ENCODE data around the gene HACE1.
"Not testable (repeated sequence)": the region's sequence is repeated elsewhere in the genome, so short reads cannot be mapped to it uniquely, and the experiment has no call there.

The HACE1 gene

GRCh38 chr6:104858642-104859041 is 1.1 kb downstream of the HACE1 start:
- H3K36me3 ChIP-seq (ENCODE audit: control insufficient read depth, low read length) = no peaks in the 10 kb centered on the region
- H3F3A ChIP-seq (ENCODE audit: control insufficient read depth, insufficient read depth) = no peaks in the 10 kb centered on the region
- peaks cover 13% of the 10 kb centered on the region for H3K4me1 ChIP-seq (ENCODE audit: control insufficient read depth, low read length)
- H3K27me3 ChIP-seq (ENCODE audit: control insufficient read depth, low read length) = no peaks in the 10 kb centered on the region
- H3K9me2 ChIP-seq (replicated peaks; ENCODE audit: control insufficient read depth, low read length) = no peaks in the 10 kb centered on the region
- peak overlapping the region; percentile 82 for H3K4me3 ChIP-seq (ENCODE audit: low read length)
- H3K27ac ChIP-seq (ENCODE audit: low read depth, low read length) = no peak overlapping the region
- 0 out of 2 replicates have a peak, but pooled peaks cover 4% of the 10 kb centered on the region for H4K20me1 ChIP-seq (ENCODE audit: control insufficient read depth, insufficient read depth, low read depth, low read length)
- peaks cover 17% of the 10 kb centered on the region for H3K79me2 ChIP-seq (ENCODE audit: control insufficient read depth, low read length)
- no peaks in the 10 kb centered on the region for H3K9me3 ChIP-seq (ENCODE audit: control insufficient read depth, insufficient read depth, low read length)
- TF ChIP-seq EZH2phosphoT487 (IDR thresholded peaks at IDR 0.05; ENCODE audit: borderline replicate concordance, low read length) = no peak
- TF ChIP-seq, protein P1, sequence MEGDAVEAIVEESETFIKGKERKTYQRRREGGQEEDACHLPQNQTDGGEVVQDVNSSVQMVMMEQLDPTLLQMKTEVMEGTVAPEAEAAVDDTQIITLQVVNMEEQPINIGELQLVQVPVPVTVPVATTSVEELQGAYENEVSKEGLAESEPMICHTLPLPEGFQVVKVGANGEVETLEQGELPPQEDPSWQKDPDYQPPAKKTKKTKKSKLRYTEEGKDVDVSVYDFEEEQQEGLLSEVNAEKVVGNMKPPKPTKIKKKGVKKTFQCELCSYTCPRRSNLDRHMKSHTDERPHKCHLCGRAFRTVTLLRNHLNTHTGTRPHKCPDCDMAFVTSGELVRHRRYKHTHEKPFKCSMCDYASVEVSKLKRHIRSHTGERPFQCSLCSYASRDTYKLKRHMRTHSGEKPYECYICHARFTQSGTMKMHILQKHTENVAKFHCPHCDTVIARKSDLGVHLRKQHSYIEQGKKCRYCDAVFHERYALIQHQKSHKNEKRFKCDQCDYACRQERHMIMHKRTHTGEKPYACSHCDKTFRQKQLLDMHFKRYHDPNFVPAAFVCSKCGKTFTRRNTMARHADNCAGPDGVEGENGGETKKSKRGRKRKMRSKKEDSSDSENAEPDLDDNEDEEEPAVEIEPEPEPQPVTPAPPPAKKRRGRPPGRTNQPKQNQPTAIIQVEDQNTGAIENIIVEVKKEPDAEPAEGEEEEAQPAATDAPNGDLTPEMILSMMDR (IDR thresholded peaks at IDR 0.05; ENCODE audit: low read depth, low read length, poor library complexity, severe bottlenecking) = no peak
- peak overlapping the region; percentile 91 for H3K4me2 ChIP-seq (ENCODE audit: low read length)

DNA sequence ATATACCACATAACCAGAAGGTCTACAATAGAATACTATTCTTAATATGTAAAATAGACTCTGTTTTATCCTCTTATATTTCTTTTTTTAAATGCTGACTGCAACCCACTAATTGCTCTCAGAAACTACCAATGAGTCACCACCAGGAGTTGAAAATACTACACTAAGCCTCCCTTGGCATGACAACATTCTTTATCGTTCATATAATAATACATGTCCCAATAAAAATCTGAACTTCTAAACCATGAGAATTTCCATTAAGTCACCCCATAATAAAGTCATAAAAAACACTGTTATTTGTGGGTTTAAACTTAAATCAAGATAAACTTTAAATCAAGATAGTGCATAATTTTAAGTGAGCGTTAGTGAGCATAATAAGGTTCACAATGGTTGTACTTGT is 4.2 kb downstream of the HACE1 start:
- no peaks in the 10 kb centered on the region for H3K36me3 ChIP-seq (ENCODE audit: control insufficient read depth, low read length)
- 0 out of 2 replicates have a peak, but pooled peaks cover 4% of the 10 kb centered on the region for H4K20me1 ChIP-seq (ENCODE audit: control insufficient read depth, insufficient read depth, low read depth, low read length)
- TF ChIP-seq, protein P1 (IDR thresholded peaks at IDR 0.05; ENCODE audit: low read depth, low read length, poor library complexity, severe bottlenecking) = no peak
- TF ChIP-seq EZH2phosphoT487 (IDR thresholded peaks at IDR 0.05; ENCODE audit: borderline replicate concordance, low read length) = no peak
- no peaks in the 10 kb centered on the region for H3K9me2 ChIP-seq (replicated peaks; ENCODE audit: control insufficient read depth, low read length)
- H3F3A ChIP-seq (ENCODE audit: control insufficient read depth, insufficient read depth) = no peaks in the 10 kb centered on the region
- no peaks in the 10 kb centered on the region for H3K27me3 ChIP-seq (ENCODE audit: control insufficient read depth, low read length)
- H3K4me3 ChIP-seq (ENCODE audit: low read length) = no peak overlapping the region
- H3K4me2 ChIP-seq (ENCODE audit: low read length) = no peak overlapping the region
- H3K4me1 ChIP-seq (ENCODE audit: control insufficient read depth, low read length) = peaks cover 13% of the 10 kb centered on the region
- no peak overlapping the region for H3K27ac ChIP-seq (ENCODE audit: low read depth, low read length)
- no peaks in the 10 kb centered on the region for H3K9me3 ChIP-seq (ENCODE audit: control insufficient read depth, insufficient read depth, low read length)
- H3K79me2 ChIP-seq (ENCODE audit: control insufficient read depth, low read length) = peaks cover 17% of the 10 kb centered on the region

DNA sequence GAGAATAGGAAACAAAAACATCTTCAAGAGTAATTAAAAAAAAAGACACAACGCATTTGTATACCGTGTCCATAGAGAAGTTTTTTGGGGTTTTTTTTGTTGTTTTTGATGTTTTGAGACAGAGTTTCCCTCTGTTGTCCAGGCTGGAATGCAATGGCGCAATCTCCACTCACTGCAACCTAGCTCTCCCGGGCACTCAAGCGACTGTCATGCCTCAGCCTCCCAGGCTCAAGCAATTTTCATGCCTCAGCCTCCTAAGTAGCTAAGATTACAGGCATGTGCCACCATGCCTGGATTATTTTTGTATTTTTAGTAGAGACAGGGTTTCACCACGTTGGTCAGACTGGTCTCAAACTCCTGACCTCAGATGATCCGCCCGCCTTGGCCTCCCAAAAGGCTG is 12.0 kb downstream of the HACE1 start:
- not testable (repeated sequence) for H3K36me3 ChIP-seq (ENCODE audit: control insufficient read depth, low read length); H3K4me1 ChIP-seq (ENCODE audit: control insufficient read depth, low read length); H3K4me2 ChIP-seq (ENCODE audit: low read length)

DNA sequence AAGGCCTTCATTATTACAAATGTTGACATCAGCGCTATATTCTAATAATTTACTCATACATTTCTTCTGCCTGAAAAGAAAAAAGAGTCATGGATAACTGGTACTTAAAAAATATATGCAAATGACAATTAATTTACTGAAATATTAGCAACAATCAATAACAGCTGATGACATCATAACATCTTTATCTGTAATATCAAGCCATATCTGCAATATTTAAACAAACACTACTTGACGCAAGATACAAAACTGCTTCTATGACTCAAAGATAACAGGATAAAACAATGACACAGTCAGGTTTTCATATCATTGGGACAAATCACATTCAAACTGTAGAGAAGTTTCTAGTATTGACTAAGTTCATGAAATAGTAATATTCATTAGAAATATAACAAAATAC is 16.5 kb downstream of the HACE1 start:
- TF ChIP-seq, protein P1 (IDR thresholded peaks at IDR 0.05; ENCODE audit: low read depth, low read length, poor library complexity, severe bottlenecking) = no peak
- no peak for TF ChIP-seq EZH2phosphoT487 (IDR thresholded peaks at IDR 0.05; ENCODE audit: borderline replicate concordance, low read length)
- Histone ChIP-seq H3K4me3 (ENCODE audit: low read length) (no peak overlapping the region), H3K4me2 (ENCODE audit: low read length) (no peak overlapping the region), H3K4me1 (ENCODE audit: control insufficient read depth, low read length) (no peaks in the 10 kb centered on the region), H3K36me3 (ENCODE audit: control insufficient read depth, low read length) (no peaks in the 10 kb centered on the region; the same call in 1 of the 2 replicates), H3K27ac (ENCODE audit: low read depth, low read length) (no peak overlapping the region), H3K9me2 (replicated peaks; ENCODE audit: control insufficient read depth, low read length) (no peaks in the 10 kb centered on the region), H3K27me3 (ENCODE audit: control insufficient read depth, low read length) (no peaks in the 10 kb centered on the region), H3K79me2 (ENCODE audit: control insufficient read depth, low read length) (no peaks in the 10 kb centered on the region), H3K9me3 (ENCODE audit: control insufficient read depth, insufficient read depth, low read length) (no peaks in the 10 kb centered on the region), H4K20me1 (ENCODE audit: control insufficient read depth, insufficient read depth, low read depth, low read length) (no peaks in the 10 kb centered on the region), H3F3A (ENCODE audit: control insufficient read depth, insufficient read depth) (no peaks in the 10 kb centered on the region)

More for the DNA sequence above, 12.0 kb downstream of the HACE1 start:
- H3K9me2 ChIP-seq (replicated peaks; ENCODE audit: control insufficient read depth, low read length); H4K20me1 ChIP-seq (ENCODE audit: control insufficient read depth, insufficient read depth, low read depth, low read length); H3K79me2 ChIP-seq (ENCODE audit: control insufficient read depth, low read length); H3K27me3 ChIP-seq (ENCODE audit: control insufficient read depth, low read length); H3K27ac ChIP-seq (ENCODE audit: low read depth, low read length); H3K4me3 ChIP-seq (ENCODE audit: low read length); H3K9me3 ChIP-seq (ENCODE audit: control insufficient read depth, insufficient read depth, low read length); H3F3A ChIP-seq (ENCODE audit: control insufficient read depth, insufficient read depth): not testable (repeated sequence)
